NT2/D1 (cell line): ENCODE measurements around the gene PEPD.

ENCODE experiments used
- DNase-seq: peaks from one replicate; pipeline ENCODE4 v3.0.0-alpha.2; 2011; ENCODE audit warnings: low read depth, low spot score
- H3K27me3 ChIP-seq: 2 replicates; pipeline ENCODE4 v1.6.0; 2011; ENCODE audit warnings: mild to moderate bottlenecking; ENCODE audit not compliant: insufficient read length, insufficient read depth
- H3K36me3 ChIP-seq: 2 replicates; pipeline ENCODE4 v1.6.1; 2011; ENCODE audit warnings: mild to moderate bottlenecking, low read length, mixed read lengths; ENCODE audit not compliant: insufficient read depth, insufficient read length
- H3K4me1 ChIP-seq: 2 replicates; pipeline ENCODE4 v1.5.1; 2011; ENCODE audit not compliant: insufficient read depth, insufficient read length
- H3K4me3 ChIP-seq: 2 replicates; pipeline ENCODE4 v1.5.1; 2011; ENCODE audit warnings: low read depth; ENCODE audit not compliant: insufficient read length
- H3K9ac ChIP-seq: 2 replicates; pipeline ENCODE4 v1.6.0; 2011; ENCODE audit warnings: low read depth; ENCODE audit not compliant: insufficient read length
- H3K9me3 ChIP-seq: 2 replicates; pipeline ENCODE4 v1.5.1; 2011; ENCODE audit warnings: mild to moderate bottlenecking, low read length; ENCODE audit not compliant: insufficient read depth
- SUZ12 ChIP-seq: IDR thresholded peaks from 2 replicates; pipeline ENCODE4 v1.6.1; 2011; ENCODE audit not compliant: insufficient read length, insufficient read depth; ENCODE audit errors: extremely low read depth
- YY1 ChIP-seq: IDR thresholded peaks from 2 replicates; pipeline ENCODE4 v1.6.1; 2011; ENCODE audit not compliant: insufficient read length, insufficient read depth
- ZNF274 ChIP-seq: IDR thresholded peaks from 2 replicates; pipeline ENCODE4 v1.6.1; 2011; ENCODE audit warnings: mild to moderate bottlenecking, low read depth, low read length

PEPD gene

GRCh38 chr19:33382982-33383381 is 138.6 kb downstream of the PEPD start:
- TF ChIP-seq YY1: no peak
- no peak for TF ChIP-seq ZNF274
- no peak for TF ChIP-seq SUZ12
- Histone ChIP-seq H3K27me3 (no peaks in the 10 kb centered on the region), H3K9me3 (no peaks in the 10 kb centered on the region), H3K4me3 (no peak overlapping the region), H3K9ac (no peak overlapping the region), H3K36me3 (peaks cover 48% of the 10 kb centered on the region), H3K4me1 (peaks cover 2% of the 10 kb centered on the region)
- no peak for DNase-seq

DNA sequence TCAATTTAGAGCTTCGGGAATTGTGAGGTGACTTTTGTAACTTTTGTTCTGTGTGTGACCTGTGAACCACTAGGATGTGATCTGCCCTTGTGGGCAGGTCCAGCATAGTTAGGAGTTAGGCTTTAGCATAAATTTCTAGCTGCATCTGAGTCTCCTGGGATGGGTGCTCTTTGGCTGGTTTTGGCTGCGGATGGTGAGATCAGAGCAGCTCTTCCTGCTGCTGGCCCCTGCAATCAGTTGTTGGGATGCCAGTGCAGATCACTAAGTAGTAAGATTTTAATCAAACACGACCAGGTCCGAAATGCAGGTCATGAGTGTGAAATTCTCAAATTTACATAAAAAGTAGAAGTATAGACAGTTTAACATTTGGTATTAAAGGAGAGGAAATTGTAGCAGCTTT is 139.6 kb downstream of the PEPD start:
- Histone ChIP-seq H3K9me3 (no peaks in the 10 kb centered on the region), H3K4me3 (no peak overlapping the region), H3K36me3 (peaks cover 41% of the 10 kb centered on the region), H3K9ac (no peak overlapping the region), H3K27me3 (no peaks in the 10 kb centered on the region), H3K4me1 (peaks cover 2% of the 10 kb centered on the region)
- TF ChIP-seq SUZ12: no peak
- TF ChIP-seq ZNF274: no peak
- no peak for TF ChIP-seq YY1
- no peak for DNase-seq

- H3K9ac ChIP-seq: no peak overlapping the region
- peaks cover 2% of the 10 kb centered on the region for H3K4me1 ChIP-seq
- no peak for DNase-seq
- no peak overlapping the region for H3K4me3 ChIP-seq
- peaks cover 33% of the 10 kb centered on the region for H3K36me3 ChIP-seq
- no peak for TF ChIP-seq YY1
- no peak for TF ChIP-seq SUZ12
- no peak for TF ChIP-seq ZNF274
- no peaks in the 10 kb centered on the region for H3K27me3 ChIP-seq
- H3K9me3 ChIP-seq: no peaks in the 10 kb centered on the region
These were observed 140.5 kb downstream of the PEPD start for GRCh38 chr19:33381101-33381500.

- H3K9ac ChIP-seq: no peak overlapping the region
These were observed 142.3 kb downstream of the PEPD start for GRCh38 chr19:33379151-33379829.

DNA sequence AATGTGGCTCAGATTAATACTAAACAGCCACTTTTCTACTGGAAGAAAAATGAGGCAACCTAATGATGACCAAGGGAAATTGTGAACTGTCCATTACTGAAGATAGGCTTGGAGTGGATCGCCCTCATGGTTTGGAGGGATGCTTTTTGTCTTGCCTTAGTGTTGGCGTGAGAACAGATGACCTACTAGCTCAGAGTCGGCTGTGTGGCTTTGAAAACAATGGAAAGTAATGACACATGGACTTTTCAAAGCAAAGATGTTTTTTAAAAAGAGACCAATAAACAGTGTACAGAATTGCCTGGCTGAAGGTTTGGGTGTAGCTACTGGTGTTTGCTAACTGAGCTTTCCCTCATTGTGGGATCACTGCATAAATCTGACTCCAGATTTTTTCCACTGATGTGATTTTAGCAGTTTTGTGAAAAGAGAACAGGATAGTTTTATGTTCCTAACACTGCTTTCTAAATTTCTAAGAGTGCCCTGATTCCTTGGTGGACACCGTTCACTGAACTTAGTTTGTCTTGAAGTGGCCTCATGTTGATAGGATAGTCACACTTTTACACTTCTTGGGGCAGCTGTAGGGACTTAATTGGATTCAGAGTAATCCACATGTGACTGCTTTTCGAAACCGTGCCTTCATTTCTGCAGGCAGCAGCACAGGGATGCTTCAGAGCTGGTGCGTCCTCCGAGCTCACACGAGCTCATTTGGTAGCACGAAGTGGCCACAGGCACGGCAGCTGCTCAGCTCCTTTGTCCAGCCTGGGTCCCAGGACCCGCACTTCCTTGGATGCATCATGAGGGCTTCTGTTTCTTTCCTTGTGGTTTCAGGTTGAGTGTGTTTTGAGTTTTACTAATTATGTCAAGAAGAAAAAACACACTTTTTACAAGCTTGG is 143.8 kb downstream of the PEPD start:
- no peak overlapping the region for H3K9ac ChIP-seq
- H3K36me3 ChIP-seq: peaks cover 23% of the 10 kb centered on the region
- no peaks in the 10 kb centered on the region for H3K27me3 ChIP-seq
- no peak for DNase-seq
- no peak overlapping the region for H3K4me3 ChIP-seq
- TF ChIP-seq YY1 (no peak), SUZ12 (no peak), ZNF274 (no peak)
- H3K9me3 ChIP-seq: no peaks in the 10 kb centered on the region
- H3K4me1 ChIP-seq: peaks cover 2% of the 10 kb centered on the region

More at GRCh38 chr19:33379151-33379829, 142.3 kb downstream of the PEPD start:
- Histone ChIP-seq H3K4me3 (no peak overlapping the region), H3K4me1 (peaks cover 2% of the 10 kb centered on the region), H3K9me3 (no peaks in the 10 kb centered on the region), H3K36me3 (peaks cover 27% of the 10 kb centered on the region), H3K27me3 (no peaks in the 10 kb centered on the region)
- TF ChIP-seq YY1: no peak
- TF ChIP-seq ZNF274: no peak
- no peak for TF ChIP-seq SUZ12
- DNase-seq: no peak

GRCh38 chr19:33376941-33377557 is 144.5 kb downstream of the PEPD start:
- Histone ChIP-seq H3K36me3 (peaks cover 23% of the 10 kb centered on the region), H3K27me3 (no peaks in the 10 kb centered on the region), H3K9ac (no peak overlapping the region), H3K4me1 (peaks cover 2% of the 10 kb centered on the region), H3K9me3 (no peaks in the 10 kb centered on the region), H3K4me3 (no peak overlapping the region)
- TF ChIP-seq ZNF274 (no peak), YY1 (no peak), SUZ12 (no peak)
- no peak for DNase-seq

- peaks cover 23% of the 10 kb centered on the region for H3K36me3 ChIP-seq
- H3K4me1 ChIP-seq: peaks cover 2% of the 10 kb centered on the region
- no peaks in the 10 kb centered on the region for H3K27me3 ChIP-seq
- TF ChIP-seq YY1 (no peak), SUZ12 (no peak), ZNF274 (no peak)
- no peak for DNase-seq
- H3K9ac ChIP-seq: no peak overlapping the region
- no peaks in the 10 kb centered on the region for H3K9me3 ChIP-seq
- no peak overlapping the region for H3K4me3 ChIP-seq
These were observed 145.2 kb downstream of the PEPD start for GRCh38 chr19:33376423-33376822.
